Common myeloid progenitor, CD34-positive (primary cell): Measurements from ENCODE around the gene PLXDC1.
"Not testable (repeated sequence)": the region's sequence is repeated elsewhere in the genome, so short reads cannot be mapped to it uniquely, and the experiment has no call there.

Experiments used
- CTCF ChIA-PET: fragments of 350-600 bp; sonication (Branson Sonifier 250); formaldehyde crosslinking; loops from one replicate; lab custom pipeline; 2021; ENCODE audit warnings: antibody characterized with exemption; lab: Charles Lee
- POLR2A ChIA-PET: fragments of 350-600 bp; sonication (Branson Sonifier 250); formaldehyde crosslinking; loops from one replicate; lab custom pipeline; 2021; ENCODE audit warnings: antibody characterized with exemption; lab: Charles Lee
- DNase-seq, 3 donors: peaks; one replicate each; pipeline versions ENCODE4 v3.0.0 to v3.0.0-alpha.2; 2013
- H3K27ac ChIP-seq, 2 experiments: 1 replicate in 1 of 2; 2 replicates in 1 of 2; pipeline ENCODE4 v1.7.0; 2013; ENCODE audit warnings: inconsistent platforms in 2 of 2, low read length in 2 of 2, mild to moderate bottlenecking in 2 of 2, low read depth in 1 of 2, moderate library complexity in 1 of 2; ENCODE audit not compliant: severe bottlenecking in 2 of 2, insufficient read depth in 1 of 2, poor library complexity in 1 of 2
- H3K27me3 ChIP-seq, 5 experiments: replicated peaks in 2 of 5; 1 replicate in 3 of 5; 2 replicates in 2 of 5; pipeline versions ENCODE4 v1.6.1 to v1.7.0; 2013; ENCODE audit warnings: low read length in 4 of 5, mild to moderate bottlenecking in 2 of 5, moderate library complexity in 2 of 5, inconsistent platforms in 1 of 5; ENCODE audit not compliant: insufficient read depth in 5 of 5, control insufficient read depth in 4 of 5
- H3K36me3 ChIP-seq, 4 experiments: 1 replicate in 2 of 4; 2 replicates in 2 of 4; pipeline versions ENCODE4 v1.6.1 to v1.7.0; 2013; ENCODE audit warnings: low read length in 3 of 4, control low read depth in 1 of 4, mild to moderate bottlenecking in 1 of 4; ENCODE audit not compliant: control insufficient read depth in 4 of 4, insufficient read depth in 4 of 4
- H3K4me1 ChIP-seq, 4 experiments: 1 replicate in 3 of 4; 2 replicates in 1 of 4; pipeline versions ENCODE4 v1.6.1 to v1.7.1; 2013; ENCODE audit warnings: low read length in 3 of 4, mild to moderate bottlenecking in 3 of 4, control low read depth in 1 of 4, inconsistent platforms in 1 of 4, moderate library complexity in 1 of 4; ENCODE audit not compliant: control insufficient read depth in 4 of 4, insufficient read depth in 4 of 4; ENCODE audit errors: control extremely low read depth in 1 of 4
- H3K4me3 ChIP-seq, 7 experiments: 1 replicate in 4 of 7; 2 replicates in 3 of 7; pipeline versions ENCODE4 v1.5.1 to v1.7.0; 2013; ENCODE audit warnings: mild to moderate bottlenecking in 7 of 7, low read length in 6 of 7, moderate library complexity in 6 of 7, inconsistent platforms in 2 of 7, low read depth in 2 of 7, control low read depth in 1 of 7; ENCODE audit not compliant: insufficient read depth in 4 of 7, control insufficient read depth in 1 of 7; ENCODE audit errors: extremely low read depth in 1 of 7
- H3K9me3 ChIP-seq, 5 experiments: 1 replicate in 4 of 5; 2 replicates in 1 of 5; pipeline versions ENCODE4 v1.6.1 to v1.7.1; 2013; ENCODE audit warnings: low read length in 4 of 5, mild to moderate bottlenecking in 2 of 5, inconsistent platforms in 1 of 5, low read depth in 1 of 5, moderate library complexity in 1 of 5; ENCODE audit not compliant: control insufficient read depth in 4 of 5, insufficient read depth in 2 of 5; ENCODE audit errors: control extremely low read depth in 1 of 5
- WGBS: methylation state at CpG from one replicate; pipeline ENCODE4 v1.1.5; 2013; ENCODE audit not compliant: insufficient coverage; 5-methylcytosine and 5-hydroxymethylcytosine counted together

PLXDC1 gene

DNA sequence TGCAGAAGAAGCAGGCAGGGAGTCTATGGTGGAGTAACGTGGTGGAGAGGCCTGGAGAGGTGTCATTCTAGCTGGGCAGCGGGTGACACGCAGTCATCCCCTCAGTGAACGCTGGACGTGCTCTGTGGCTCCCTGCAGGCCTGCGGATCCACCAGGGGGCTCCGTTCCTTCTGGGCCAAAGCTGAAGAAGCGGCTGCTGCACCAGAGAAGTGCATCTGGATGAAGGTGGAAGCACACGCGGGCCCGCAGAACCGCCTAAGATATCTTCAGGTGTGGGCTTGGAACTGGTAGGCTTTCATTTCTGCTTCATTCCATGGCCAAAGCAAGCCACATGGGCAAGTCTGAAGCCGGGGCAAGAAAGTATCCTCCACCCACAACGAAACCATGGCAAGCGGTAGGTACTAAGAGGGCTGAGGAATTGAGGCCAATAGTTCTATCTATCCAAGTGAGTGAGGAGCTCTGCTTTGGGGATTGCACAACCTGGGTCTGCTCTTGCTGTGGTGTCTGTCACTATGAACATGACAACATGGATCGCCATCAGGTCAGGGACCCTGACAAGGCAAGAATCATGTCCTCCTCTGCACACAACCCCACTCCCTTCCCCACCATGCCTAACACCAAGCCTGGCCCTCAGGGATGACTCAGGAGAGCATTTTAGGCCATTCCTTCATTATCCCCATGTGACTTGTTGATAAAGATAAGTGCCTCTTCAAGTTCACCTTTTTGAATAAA lies 105.3 kb downstream of the PLXDC1 start:
- no peaks in the 10 kb centered on the region for H3K36me3 ChIP-seq
- H3K27me3 ChIP-seq = peaks cover 0 to 2% (median 0%) of the 10 kb centered on the region in 5 experiments
- DNase-seq = no peak
- POLR2A ChIA-PET = no interaction called here
- H3K4me3 ChIP-seq = no peak overlapping the region
- no peak overlapping the region for H3K27ac ChIP-seq
- no peaks in the 10 kb centered on the region for H3K4me1 ChIP-seq
- peaks cover 0 to 34% (median 20%) of the 10 kb centered on the region in 5 experiments for H3K9me3 ChIP-seq
- WGBS = 89% methylated on average over 16 of the region's 16 CpGs
- CTCF ChIA-PET = no interaction called here

DNA sequence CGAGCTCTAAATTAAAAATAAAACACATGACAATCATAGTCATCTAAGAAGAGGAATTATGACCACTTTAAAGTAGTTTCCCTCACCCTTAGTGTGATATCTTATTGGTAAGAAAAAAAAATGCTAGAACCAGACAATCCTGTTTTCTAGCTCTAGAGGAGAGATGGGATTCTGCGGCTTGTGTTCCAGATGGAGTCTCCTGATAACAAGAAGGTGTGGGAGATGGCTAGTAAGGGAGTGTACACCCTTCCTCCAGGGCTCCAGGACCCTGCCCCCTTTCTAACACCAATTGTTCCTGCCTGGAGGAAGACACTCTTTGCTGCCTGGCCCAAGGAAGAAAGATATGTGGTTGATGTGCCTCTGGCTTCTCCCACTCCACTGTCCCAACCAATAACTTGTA lies 115.4 kb downstream of the PLXDC1 start:
- CTCF ChIA-PET = no interaction called here
- POLR2A ChIA-PET = no interaction called here
- Histone ChIP-seq H3K27ac (no peak overlapping the region), H3K36me3 (no peaks in the 10 kb centered on the region), H3K9me3 (no peaks in the 10 kb centered on the region), H3K4me1 (no peaks in the 10 kb centered on the region), H3K27me3 (peaks cover 0 to 7% (median 0%) of the 10 kb centered on the region in 5 experiments), H3K4me3 (no peak overlapping the region)
- DNase-seq = no peak
- WGBS = no CpG with 5 or more reads among the region's 2 CpGs

DNA sequence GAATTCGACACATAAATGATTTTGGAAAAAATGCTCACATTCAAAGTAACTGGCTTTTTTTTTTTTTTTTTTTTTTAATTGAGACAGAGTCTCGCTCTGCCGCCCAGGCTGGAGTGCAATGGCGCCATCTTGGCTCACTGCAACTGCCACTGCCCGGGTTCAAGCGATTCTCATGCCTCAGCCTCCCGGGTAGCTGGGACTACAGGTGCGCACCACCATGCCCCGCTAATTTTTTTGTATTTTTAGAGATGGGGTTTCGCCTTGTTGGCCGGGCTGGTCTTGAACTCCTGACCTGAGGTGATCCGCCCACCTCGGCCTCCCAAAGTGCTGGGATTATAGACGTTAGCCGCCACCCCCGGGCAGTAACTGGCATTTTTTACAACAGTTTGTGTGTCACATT lies 115.9 kb downstream of the PLXDC1 start:
- H3K27me3 ChIP-seq, DNase-seq, H3K27ac ChIP-seq, POLR2A ChIA-PET, H3K4me1 ChIP-seq, H3K9me3 ChIP-seq, H3K4me3 ChIP-seq, CTCF ChIA-PET, H3K36me3 ChIP-seq: not testable (repeated sequence)
- WGBS = 100% methylated on average over 3 of the region's 16 CpGs

DNA sequence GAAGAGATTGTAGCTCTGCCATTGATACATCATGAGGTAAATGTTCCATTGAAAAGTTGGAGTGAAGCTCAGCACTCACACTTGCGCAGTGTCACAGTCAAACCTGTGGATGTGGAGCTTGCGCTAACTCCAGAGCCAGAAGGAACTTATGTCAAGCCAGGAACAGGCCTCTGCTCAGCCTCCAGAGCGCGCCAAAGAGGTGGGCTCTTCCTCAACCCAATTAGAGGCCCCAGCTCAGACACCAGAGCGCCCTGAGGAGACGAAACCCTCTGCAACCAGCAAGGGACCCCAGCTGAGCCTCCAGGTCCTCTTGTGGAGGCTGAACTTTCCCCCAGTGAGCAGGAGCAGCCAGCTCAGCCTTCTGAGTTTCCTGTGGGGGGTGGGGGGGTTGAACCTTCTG lies 122.7 kb downstream of the PLXDC1 start:
- Histone ChIP-seq H3K27me3 (peaks cover 2 to 36% (median 5%) of the 10 kb centered on the region in 5 experiments), H3K36me3 (no peaks in the 10 kb centered on the region), H3K4me1 (peaks cover 0 to 11% (median 6%) of the 10 kb centered on the region in 4 experiments), H3K27ac (no peak overlapping the region), H3K4me3 (no peak overlapping the region), H3K9me3 (no peaks in the 10 kb centered on the region)
- 97% methylated on average over 6 of the region's 6 CpGs for WGBS
- POLR2A ChIA-PET = no interaction called here
- CTCF ChIA-PET = interaction anchor here (1.1 to 1.5 kb wide), 4 partner anchors 14 to 124 kb away, joined by 3 to 4 read pairs (median 3); no protein-coding TSS in a partner anchor
- no peak for DNase-seq

DNA sequence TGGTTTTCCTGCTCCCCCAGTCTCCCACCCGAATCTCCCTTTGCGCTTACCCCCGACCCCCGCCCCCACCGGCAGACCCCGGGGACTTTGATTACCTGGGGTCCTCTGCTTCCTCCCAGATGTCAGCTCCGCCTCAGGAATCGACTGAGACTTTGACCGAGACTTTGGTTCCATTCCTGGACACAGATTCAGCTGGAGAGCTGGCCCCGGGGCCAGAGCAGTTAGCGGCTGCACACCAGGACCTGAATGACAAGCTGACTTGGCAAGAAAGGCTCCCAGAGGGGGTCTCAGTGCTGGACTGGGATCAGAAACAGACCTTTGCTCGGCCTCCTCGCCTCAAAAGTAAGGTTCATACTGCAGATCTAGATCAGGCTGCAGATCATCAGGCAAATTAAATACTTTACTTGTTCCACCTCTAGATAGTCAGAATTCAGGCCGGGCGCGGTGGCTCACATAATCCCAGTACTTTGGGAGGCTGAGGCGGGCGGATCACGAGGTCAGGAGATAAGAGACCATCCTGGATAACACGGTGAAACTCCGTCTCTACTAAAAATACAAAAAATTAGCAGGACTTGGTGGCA lies 123.9 kb downstream of the PLXDC1 start:
- POLR2A ChIA-PET = no interaction called here
- Histone ChIP-seq H3K36me3 (no peaks in the 10 kb centered on the region), H3K9me3 (no peaks in the 10 kb centered on the region), H3K4me3 (peak overlapping the region in 3 of 7 experiments; percentile 5 to 60 (median 11)), H3K27ac (no peak overlapping the region), H3K4me1 (peaks cover 0 to 11% (median 6%) of the 10 kb centered on the region in 4 experiments), H3K27me3 (peaks cover 2 to 36% (median 5%) of the 10 kb centered on the region in 5 experiments)
- DNase-seq = no peak
- CTCF ChIA-PET = interaction anchor here (1.2 to 1.3 kb wide), 2 partner anchors 11 to 20 kb away, joined by 3 read pairs; no protein-coding TSS in a partner anchor
- WGBS = 71% methylated on average over 12 of the region's 21 CpGs

DNA sequence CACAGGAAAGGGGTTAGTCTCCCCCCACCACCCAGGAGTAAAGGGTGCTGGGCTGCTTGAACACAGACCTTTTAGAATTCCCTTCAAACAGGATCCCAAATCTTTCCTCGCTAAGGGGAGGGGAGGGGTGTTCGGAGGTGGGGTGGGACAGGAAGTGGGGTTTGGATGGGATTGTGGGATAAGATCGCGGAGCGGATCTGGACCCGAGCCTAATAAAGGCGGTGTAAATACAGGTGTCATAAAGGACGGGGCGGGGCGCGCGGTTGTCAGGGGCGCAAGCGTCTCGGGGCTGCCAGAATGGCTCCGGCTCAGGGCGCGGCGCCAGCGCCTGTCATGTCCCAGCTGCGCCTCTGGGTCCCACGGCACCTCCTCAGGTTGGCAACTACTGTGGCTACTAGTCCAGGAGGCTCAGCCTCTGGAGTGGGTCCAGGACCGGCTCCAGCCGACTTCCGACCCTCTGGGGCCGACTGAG lies 124.4 kb downstream of the PLXDC1 start:
- peak in 2 of 3 donors; percentile 47 to 61 for DNase-seq
- Histone ChIP-seq H3K4me3 (peak overlapping the region in 3 of 7 experiments; percentile 6 to 60 (median 11)), H3K36me3 (no peaks in the 10 kb centered on the region), H3K9me3 (no peaks in the 10 kb centered on the region), H3K27ac (no peak overlapping the region), H3K27me3 (peaks cover 2 to 36% (median 5%) of the 10 kb centered on the region in 5 experiments), H3K4me1 (peaks cover 0 to 11% (median 6%) of the 10 kb centered on the region in 4 experiments)
- ChIA-PET CTCF (interaction anchor here (1.2 kb wide), 1 partner anchor 11 kb away, joined by 3 read pairs; no protein-coding TSS in a partner anchor), POLR2A (no interaction called here)
- WGBS = 0% methylated on average over 20 of the region's 26 CpGs

DNA sequence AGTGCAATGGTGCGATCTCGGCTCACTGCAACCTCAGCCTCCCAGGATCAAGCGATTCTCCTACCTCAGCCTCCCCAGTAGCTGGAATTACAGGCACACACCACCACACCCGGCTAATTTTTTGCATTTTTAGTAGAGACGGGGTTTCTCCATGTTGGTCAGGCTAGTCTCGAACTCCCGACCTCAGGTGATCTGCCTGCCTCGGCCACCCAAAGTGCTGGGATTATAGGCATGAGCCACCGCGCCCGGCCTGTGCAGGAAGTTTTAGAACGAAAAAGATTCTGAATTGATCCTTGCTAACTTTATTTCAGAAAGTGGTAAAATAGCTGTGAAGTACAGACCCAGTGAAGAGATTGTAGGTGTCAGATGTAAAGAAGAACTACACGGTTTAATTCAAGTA lies 125.1 kb downstream of the PLXDC1 start:
- H3K9me3 ChIP-seq, POLR2A ChIA-PET, H3K36me3 ChIP-seq, DNase-seq, H3K27ac ChIP-seq, CTCF ChIA-PET, H3K4me3 ChIP-seq: not testable (repeated sequence)
- Histone ChIP-seq H3K27me3 (peaks cover 2 to 36% (median 5%) of the 10 kb centered on the region in 5 experiments), H3K4me1 (peaks cover 0 to 11% (median 6%) of the 10 kb centered on the region in 4 experiments)
- WGBS = 97% methylated on average over 7 of the region's 13 CpGs
